NK-92 (cell line): ENCODE results near the gene FBXL20.
"Not testable (repeated sequence)": the region's sequence is repeated elsewhere in the genome, so short reads cannot be mapped to it uniquely, and the experiment has no call there.

Experiments
- DNase-seq: peaks from one replicate; lab custom pipeline; 2025; ENCODE audit not compliant: unreplicated experiment; lab: John Stamatoyannopoulos, UW

The FBXL20 gene, protein sequence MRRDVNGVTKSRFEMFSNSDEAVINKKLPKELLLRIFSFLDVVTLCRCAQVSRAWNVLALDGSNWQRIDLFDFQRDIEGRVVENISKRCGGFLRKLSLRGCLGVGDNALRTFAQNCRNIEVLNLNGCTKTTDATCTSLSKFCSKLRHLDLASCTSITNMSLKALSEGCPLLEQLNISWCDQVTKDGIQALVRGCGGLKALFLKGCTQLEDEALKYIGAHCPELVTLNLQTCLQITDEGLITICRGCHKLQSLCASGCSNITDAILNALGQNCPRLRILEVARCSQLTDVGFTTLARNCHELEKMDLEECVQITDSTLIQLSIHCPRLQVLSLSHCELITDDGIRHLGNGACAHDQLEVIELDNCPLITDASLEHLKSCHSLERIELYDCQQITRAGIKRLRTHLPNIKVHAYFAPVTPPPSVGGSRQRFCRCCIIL

GRCh38 chr17:39401412-39402243 is at the start of gene FBXL20:
TSS of gene FBXL20 (minus strand) at chr17:39401626. CDS start at chr17:39401402, 224 bp downstream.
- peak; percentile 69 for DNase-seq

- peak; percentile 55 for DNase-seq
Measured at GRCh38 chr17:39450847-39451581, 49.6 kb upstream of the FBXL20 start, which contains the start of gene MED1. TSS of gene MED1 (minus strand) at chr17:39451263. CDS start at chr17:39451062, 201 bp downstream.

DNA sequence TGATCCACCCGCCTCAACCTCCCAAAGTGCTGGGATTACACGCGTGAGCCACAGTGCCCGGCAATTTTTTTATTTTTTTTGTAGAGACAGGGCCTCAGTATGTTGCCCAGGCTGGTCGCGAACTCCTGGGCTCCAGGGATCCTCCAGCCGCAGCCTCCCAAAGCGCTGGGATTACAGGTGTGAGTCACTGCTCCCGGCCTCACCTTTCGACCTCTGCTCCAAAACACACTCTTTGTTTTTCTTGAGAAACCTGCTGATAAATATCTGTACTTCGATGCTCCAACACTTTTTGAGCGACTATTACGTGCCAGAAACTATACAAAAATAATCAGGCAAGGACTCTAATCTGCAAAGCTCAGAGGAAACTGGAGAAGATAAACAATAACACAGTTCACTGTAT is 48.6 kb upstream of the FBXL20 start:
- DNase-seq, result no peak

- DNase-seq, result no peak
Measured at GRCh38 chr17:39447561-39447960, 46.1 kb upstream of the FBXL20 start.

DNA sequence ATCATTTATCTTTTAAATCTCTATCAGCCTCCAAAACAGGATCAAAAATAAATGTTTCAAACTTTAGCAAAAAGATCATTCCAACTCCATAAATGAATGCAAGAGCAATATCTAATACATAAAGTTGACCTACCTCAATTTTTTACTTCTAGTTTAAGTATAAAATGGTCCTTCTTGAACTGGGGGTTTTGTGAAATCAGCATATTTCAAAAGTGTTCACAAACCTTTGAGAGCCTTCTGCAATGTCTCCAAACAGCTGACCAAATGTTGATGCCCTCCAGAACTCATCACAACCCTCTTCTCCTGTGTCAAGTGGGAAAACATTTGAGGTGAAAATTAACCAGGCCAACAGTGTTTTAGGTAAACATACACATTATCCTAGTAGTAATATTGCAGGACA is 41.9 kb upstream of the FBXL20 start:
- DNase-seq, result no peak

DNA sequence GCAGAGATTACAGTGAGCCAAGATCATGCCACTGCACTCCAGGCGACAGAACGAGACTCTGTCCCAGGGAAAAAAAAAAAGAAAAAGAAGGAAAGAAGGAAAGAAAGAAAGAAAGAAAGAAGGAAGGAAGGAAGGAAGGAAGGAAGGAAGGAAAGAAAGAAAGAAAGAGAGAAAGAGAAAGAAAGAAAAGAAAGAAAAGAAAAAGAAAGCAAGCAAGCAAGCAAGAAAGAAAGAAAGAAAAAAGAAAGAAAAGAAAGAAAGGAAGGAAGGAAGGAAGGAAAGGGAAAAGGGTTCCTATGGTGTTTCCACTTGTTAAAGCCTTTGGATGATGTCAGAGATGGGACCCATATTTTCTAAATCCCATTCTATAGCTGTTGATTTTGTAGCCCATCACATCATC is 38.4 kb upstream of the FBXL20 start:
- DNase-seq, result not testable (repeated sequence)

GRCh38 chr17:39429600-39429999 is 28.2 kb upstream of the FBXL20 start:
- DNase-seq, result no peak

DNA sequence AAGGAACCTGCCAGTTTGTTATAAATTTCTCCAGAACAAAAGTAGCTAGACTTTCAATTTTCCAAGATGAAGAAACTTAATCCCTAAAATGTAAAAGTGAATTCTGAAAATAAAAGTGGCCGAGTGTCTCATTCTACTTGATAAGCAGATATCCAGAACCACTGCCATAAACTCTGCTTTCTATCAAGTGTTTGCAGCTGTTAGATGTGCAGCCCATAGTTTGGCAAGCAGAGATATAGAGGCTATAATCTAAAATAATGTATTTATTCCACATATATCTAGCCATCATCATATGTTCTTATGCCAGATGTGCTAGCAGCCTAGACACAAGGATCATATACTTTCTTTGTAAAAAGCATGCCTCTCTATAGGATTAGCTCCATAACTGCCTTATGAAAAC is 14.7 kb upstream of the FBXL20 start:
- DNase-seq, result no peak

GRCh38 chr17:39410279-39410678 is 8.9 kb upstream of the FBXL20 start:
- DNase-seq, result no peak

GRCh38 chr17:39408360-39408759 is 6.9 kb upstream of the FBXL20 start:
- DNase-seq, result no peak

DNA sequence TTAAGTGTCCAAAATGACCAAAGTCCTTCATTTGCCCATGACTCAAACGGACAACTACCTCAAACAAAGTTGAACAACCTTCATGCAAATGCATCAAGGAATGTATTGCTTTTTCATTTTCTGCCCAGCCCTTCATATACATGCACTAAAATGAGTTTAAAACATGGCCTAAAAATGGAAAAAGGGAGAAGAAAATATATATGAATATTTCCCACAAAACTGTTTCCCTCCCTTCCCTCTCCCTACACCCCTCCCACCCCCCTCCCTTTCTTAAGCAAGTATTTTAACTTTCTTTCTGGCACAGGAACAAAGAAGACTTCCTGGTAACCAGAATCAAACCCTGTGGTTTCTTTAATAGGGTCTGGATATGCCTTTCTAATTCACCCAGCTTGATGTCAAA is 5.5 kb upstream of the FBXL20 start:
- DNase-seq, result no peak

DNA sequence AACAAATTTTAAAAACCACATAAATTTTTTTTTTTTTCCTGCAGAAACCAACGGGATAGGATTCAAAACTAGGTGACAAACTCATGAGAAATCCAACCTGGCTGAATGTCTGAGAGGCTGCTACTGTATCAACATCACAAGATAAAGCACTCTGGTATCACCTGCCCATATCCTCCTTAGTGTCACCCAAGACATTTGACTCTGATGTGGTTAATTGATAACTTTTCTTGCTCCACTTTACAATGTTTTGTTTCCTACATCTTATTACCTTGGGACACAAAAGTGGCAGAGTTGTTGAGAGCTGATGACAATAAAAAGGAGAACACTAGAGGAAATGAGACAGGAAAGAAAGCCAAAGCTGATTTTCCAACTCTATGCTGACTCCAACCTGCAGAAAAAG is 4.0 kb upstream of the FBXL20 start:
- DNase-seq, result no peak

GRCh38 chr17:39404542-39405378 is 3.3 kb upstream of the FBXL20 start:
- DNase-seq, result no peak

- DNase-seq, result no peak
Measured at GRCh38 chr17:39402890-39403605, 1.6 kb upstream of the FBXL20 start.

DNA sequence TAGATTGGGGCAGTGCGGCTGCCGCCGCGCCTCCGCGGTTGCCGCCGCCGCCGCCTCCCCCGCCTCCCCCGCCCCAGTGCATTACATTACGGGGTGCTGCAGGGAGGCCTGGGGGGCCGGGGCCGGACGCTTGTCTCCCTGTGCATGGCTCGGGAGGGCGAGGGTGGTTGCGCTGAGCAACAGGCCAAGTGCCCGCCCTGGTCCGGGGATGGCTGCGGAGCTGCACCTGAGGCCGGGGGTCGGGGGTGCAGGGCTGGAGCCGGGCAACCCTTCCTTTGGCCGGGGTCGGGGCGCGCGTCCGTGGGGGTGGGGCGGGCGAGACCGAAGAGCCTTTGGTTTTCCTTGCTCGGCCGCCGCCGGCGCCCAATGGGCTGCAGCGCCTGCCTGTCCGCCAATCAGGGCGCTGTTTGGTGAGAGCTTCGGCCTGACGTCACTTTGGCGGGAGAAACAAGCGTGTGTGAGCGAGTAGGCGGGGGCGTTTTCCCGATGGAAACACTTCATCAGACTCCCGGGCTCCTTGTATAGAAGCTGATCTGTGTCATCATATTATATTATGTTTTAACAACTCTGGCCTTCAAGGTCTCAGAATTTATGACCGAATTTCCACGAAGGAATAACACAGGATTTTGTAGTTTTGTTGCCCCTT is 941 bp upstream of the FBXL20 start:
- DNase-seq, result no peak

GRCh38 chr17:39400547-39401411 is 647 bp downstream of the FBXL20 start:
- no peak for DNase-seq

DNA sequence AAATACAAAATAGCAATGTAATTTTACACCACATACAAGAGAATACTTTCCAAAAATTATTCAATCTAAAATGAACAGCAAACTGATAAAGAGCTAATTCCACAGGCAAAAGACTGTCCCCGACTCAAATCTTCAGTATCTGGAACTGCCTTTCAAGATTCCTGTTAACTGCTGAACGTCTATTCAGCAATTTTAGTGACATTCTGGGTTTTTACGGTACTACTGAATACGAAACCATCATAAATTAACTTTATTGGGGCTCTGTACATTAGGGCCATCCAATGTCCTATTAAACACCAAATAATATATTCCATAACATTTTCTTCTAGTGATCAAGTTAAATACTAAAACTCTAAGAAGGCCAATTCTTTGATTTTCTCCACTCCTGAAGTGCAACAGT is 1.6 kb downstream of the FBXL20 start:
- DNase-seq, result no peak

DNA sequence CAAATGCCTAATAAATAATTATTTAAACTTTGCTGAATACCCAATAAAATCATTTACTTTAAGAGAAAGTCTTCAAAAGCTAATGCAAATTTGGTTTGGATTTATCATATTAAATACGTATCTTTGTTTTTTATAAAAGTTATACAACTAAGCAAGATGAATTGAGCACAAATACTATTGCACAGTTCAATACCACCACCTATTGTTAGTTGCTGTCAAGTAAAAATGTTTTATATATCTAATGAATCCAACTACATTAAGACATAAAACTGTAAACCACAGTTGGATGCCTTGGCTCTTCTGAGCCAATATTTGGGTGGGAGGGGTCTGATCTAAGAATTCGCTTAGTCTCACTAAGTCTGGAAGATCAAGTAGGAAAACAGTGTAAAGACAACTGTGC is 7.7 kb downstream of the FBXL20 start:
- DNase-seq, result no peak
